IPS-15b (cell line): ENCODE data around the gene HMX1.

Experiments
- H3K27me3 ChIP-seq: one replicate; pipeline ENCODE4 v1.6.1; 2013; ENCODE audit warnings: low read length; ENCODE audit not compliant: control insufficient read depth, insufficient read depth
- H3K36me3 ChIP-seq: one replicate; pipeline ENCODE4 v1.6.1; 2013; ENCODE audit warnings: low read length; ENCODE audit not compliant: control insufficient read depth, insufficient read depth
- H3K4me1 ChIP-seq: one replicate; pipeline ENCODE4 v1.6.1; 2013; ENCODE audit warnings: mild to moderate bottlenecking, low read length; ENCODE audit not compliant: control insufficient read depth, insufficient read depth
- H3K4me3 ChIP-seq: one replicate; pipeline ENCODE4 v1.5.1; 2013; ENCODE audit warnings: low read depth, low read length
- H3K9ac ChIP-seq: one replicate; pipeline ENCODE4 v1.6.1; 2013; ENCODE audit warnings: low read depth, mild to moderate bottlenecking, low read length
- H3K9me3 ChIP-seq: one replicate; pipeline ENCODE4 v1.6.1; 2013; ENCODE audit warnings: mild to moderate bottlenecking, low read length; ENCODE audit not compliant: control insufficient read depth, insufficient read depth

Gene HMX1

GRCh38 chr4:8855818-8856245, 15.8 kb downstream of the HMX1 start:
- Histone ChIP-seq H3K9me3 (no peaks in the 10 kb centered on the region), H3K36me3 (no peaks in the 10 kb centered on the region), H3K4me1 (peaks cover 3% of the 10 kb centered on the region), H3K27me3 (peaks cover 75% of the 10 kb centered on the region), H3K9ac (no peak overlapping the region), H3K4me3 (peak overlapping the region; percentile 33)

DNA sequence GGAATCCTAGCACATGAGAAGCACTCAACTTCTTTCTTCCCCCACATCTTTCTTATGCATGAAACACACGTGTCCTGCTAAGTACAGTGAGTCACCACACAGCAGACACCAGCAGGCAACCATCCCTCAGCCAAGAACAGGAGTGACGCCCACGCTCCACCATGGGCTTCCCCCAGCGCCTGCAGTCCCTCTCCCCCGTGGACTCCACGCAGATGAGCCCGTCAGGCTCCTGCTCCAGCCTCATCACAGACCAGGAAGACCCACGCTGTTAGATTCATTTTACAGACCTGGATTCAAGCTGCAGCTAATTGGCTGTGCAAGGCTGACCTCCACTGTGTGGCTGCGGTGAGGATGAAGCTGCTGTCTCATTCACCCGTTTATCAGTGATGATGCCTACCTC, 16.7 kb downstream of the HMX1 start:
- no peak overlapping the region for H3K9ac ChIP-seq
- H3K36me3 ChIP-seq = no peaks in the 10 kb centered on the region
- H3K4me3 ChIP-seq = no peak overlapping the region
- no peaks in the 10 kb centered on the region for H3K9me3 ChIP-seq
- H3K27me3 ChIP-seq = peaks cover 68% of the 10 kb centered on the region
- H3K4me1 ChIP-seq = peaks cover 3% of the 10 kb centered on the region

GRCh38 chr4:8854016-8854415, 17.6 kb downstream of the HMX1 start:
- H3K9ac ChIP-seq = no peak overlapping the region
- H3K4me3 ChIP-seq = no peak overlapping the region
- H3K36me3 ChIP-seq = no peaks in the 10 kb centered on the region
- H3K4me1 ChIP-seq = peaks cover 3% of the 10 kb centered on the region
- no peaks in the 10 kb centered on the region for H3K9me3 ChIP-seq
- H3K27me3 ChIP-seq = peaks cover 61% of the 10 kb centered on the region

DNA sequence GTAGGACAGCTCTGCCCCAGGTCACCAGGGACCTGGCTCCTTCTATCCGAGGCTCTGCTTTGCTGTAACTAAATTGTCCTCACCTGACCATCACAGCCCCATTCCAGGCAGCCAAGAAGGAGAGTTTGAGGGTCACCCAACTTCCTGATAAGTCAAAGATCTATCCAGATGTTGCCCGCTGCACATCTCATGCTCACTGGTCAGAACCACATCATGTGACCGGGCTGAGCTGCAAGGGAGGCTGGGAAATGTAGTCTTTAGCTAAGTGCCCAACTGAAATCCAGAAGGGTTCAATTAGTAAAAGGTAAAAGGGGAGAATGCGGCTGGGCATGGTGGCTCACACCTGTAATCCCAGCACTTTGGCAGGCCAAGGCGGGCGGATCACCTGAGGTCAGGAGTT, 18.4 kb downstream of the HMX1 start:
- H3K4me3 ChIP-seq = no peak overlapping the region
- peaks cover 59% of the 10 kb centered on the region for H3K27me3 ChIP-seq
- peaks cover 3% of the 10 kb centered on the region for H3K4me1 ChIP-seq
- no peaks in the 10 kb centered on the region for H3K9me3 ChIP-seq
- H3K36me3 ChIP-seq = no peaks in the 10 kb centered on the region
- H3K9ac ChIP-seq = no peak overlapping the region

- peaks cover 48% of the 10 kb centered on the region for H3K27me3 ChIP-seq
- H3K9me3 ChIP-seq = no peaks in the 10 kb centered on the region
- H3K4me1 ChIP-seq = peaks cover 7% of the 10 kb centered on the region
- H3K4me3 ChIP-seq = no peak overlapping the region
- H3K9ac ChIP-seq = no peak overlapping the region
- no peaks in the 10 kb centered on the region for H3K36me3 ChIP-seq
Observed at GRCh38 chr4:8852118-8852704, 19.4 kb downstream of the HMX1 start.

DNA sequence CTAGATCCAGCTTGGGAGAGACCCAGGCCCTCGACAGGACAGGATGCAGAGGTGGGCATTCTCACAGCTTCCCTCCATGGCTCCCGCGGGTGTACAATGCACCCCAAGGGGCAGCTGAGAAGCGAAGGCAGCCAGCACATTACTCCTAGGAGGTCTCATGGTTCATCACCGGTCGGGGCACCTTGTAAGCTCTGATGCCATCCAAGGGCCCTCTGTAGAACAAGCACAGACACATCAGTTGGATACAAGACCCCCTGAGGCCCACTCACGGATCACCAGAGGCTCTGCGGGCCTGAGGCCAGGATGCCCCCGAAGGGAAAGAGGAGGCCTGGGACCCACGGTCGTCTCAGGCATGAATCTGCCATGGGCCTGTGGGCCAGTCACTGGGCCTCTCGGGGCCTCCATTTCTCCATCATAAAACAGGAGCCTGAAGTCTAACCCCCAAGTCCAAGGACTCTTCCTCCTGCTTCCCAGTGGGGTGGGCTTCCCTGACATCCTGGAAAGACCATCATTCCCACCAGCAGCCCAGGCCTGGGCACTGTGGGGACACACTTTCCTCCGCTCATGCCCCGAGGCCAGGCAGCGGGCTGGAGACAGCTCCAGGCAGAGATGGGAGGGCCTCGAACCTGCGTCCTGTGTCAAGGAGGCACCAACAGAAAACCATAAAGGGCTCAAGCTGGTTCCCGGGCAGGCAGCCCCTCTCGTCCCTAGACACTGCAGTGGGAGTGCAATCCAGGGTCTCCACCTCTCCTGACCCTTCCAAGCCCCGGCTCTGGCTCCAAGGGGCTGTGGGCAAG, 20.1 kb downstream of the HMX1 start:
- H3K9ac ChIP-seq = no peak overlapping the region
- H3K4me3 ChIP-seq = no peak overlapping the region
- H3K36me3 ChIP-seq = no peaks in the 10 kb centered on the region
- H3K27me3 ChIP-seq = peaks cover 42% of the 10 kb centered on the region
- H3K9me3 ChIP-seq = no peaks in the 10 kb centered on the region
- peaks cover 7% of the 10 kb centered on the region for H3K4me1 ChIP-seq

GRCh38 chr4:8850830-8851188, 20.8 kb downstream of the HMX1 start:
- Histone ChIP-seq H3K36me3 (no peaks in the 10 kb centered on the region), H3K27me3 (peaks cover 34% of the 10 kb centered on the region), H3K9me3 (no peaks in the 10 kb centered on the region), H3K4me3 (no peak overlapping the region), H3K9ac (no peak overlapping the region), H3K4me1 (peaks cover 7% of the 10 kb centered on the region)

GRCh38 chr4:8850074-8850829, 21.4 kb downstream of the HMX1 start:
- H3K9ac ChIP-seq = no peak overlapping the region
- peaks cover 7% of the 10 kb centered on the region for H3K4me1 ChIP-seq
- peaks cover 30% of the 10 kb centered on the region for H3K27me3 ChIP-seq
- no peaks in the 10 kb centered on the region for H3K9me3 ChIP-seq
- no peak overlapping the region for H3K4me3 ChIP-seq
- H3K36me3 ChIP-seq = no peaks in the 10 kb centered on the region

- Histone ChIP-seq H3K27me3 (peaks cover 23% of the 10 kb centered on the region), H3K9ac (no peak overlapping the region), H3K4me1 (peaks cover 6% of the 10 kb centered on the region), H3K9me3 (no peaks in the 10 kb centered on the region), H3K4me3 (no peak overlapping the region), H3K36me3 (no peaks in the 10 kb centered on the region)
Observed at GRCh38 chr4:8849266-8850073, 22.2 kb downstream of the HMX1 start.

DNA sequence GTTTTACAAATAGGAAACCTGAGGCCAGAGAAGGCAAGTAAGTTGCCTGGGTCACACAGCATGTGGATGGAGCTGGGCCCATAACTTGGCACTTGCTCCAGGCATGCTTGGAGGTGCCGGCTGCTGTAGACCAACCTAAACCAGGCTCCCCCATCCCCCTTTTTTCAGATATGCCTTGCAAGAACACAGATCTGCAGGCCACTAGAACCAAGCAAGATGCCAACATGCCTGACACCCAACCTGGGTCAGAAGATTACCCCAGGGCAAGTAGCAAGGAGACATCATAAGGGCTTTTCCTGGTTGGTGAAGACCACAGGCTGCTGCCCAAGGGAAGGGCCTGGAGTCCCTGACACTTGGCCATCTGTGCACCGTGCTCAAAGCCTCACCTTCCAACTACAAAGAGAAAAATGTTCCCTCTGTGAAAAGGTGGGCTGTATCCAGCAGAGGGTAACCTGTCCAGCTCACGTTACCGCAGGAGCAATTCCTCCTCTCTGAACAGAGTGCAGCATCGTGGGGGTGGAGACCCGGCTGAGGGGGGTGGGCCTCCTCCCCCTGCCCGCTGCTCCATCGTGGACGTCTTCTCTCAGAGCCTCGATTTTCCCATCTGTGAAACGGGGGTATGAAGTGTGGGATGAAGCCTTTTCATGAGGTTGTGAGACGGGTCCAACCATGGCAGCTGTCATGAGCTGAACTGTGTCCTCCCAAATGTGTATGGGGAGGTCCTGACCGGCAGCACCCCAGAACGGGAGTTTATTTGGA, 23.0 kb downstream of the HMX1 start:
- H3K9me3 ChIP-seq = no peaks in the 10 kb centered on the region
- no peak overlapping the region for H3K4me3 ChIP-seq
- no peak overlapping the region for H3K9ac ChIP-seq
- peaks cover 4% of the 10 kb centered on the region for H3K4me1 ChIP-seq
- H3K27me3 ChIP-seq = peaks cover 16% of the 10 kb centered on the region
- no peaks in the 10 kb centered on the region for H3K36me3 ChIP-seq

GRCh38 chr4:8847764-8848163, 23.9 kb downstream of the HMX1 start:
- no peaks in the 10 kb centered on the region for H3K36me3 ChIP-seq
- no peak overlapping the region for H3K4me3 ChIP-seq
- peaks cover 4% of the 10 kb centered on the region for H3K4me1 ChIP-seq
- H3K9me3 ChIP-seq = no peaks in the 10 kb centered on the region
- H3K9ac ChIP-seq = no peak overlapping the region
- H3K27me3 ChIP-seq = peaks cover 11% of the 10 kb centered on the region
